Stimulated activated CD8-positive, alpha-beta memory T cell treated with anti-CD3 and anti-CD28 coated beads, Interleukin-12 subunit alpha, Interleukin-12 subunit beta, amount 100 ng/mL, for 1 hour (primary cell): Measurements from ENCODE around the gene MAST2.

Experiments used
- DNase-seq: peaks from one replicate; pipeline ENCODE4 v3.0.0-alpha.2; 2020; ENCODE audit warnings: low read depth

The MAST2 gene

DNA sequence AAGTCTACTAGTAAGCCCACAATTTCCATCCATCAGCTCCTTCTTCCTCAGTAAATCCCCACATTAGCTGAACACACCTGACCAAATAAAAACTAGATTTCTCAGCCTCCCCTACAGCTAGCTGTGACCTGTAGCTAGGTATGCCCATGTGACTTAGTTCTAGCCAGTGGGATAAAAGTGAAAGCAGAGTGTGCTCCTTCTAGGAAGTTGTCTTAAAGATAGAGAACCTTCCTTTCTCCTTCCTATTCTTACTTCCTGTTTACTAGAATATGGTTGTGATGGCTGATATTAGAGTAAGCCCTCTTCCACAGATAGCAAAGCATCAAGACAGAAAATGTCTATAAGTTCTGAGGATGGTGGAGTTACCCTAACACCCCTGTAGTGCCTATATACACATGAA lies 262.0 kb downstream of the MAST2 start:
- DNase-seq, result no peak

DNA sequence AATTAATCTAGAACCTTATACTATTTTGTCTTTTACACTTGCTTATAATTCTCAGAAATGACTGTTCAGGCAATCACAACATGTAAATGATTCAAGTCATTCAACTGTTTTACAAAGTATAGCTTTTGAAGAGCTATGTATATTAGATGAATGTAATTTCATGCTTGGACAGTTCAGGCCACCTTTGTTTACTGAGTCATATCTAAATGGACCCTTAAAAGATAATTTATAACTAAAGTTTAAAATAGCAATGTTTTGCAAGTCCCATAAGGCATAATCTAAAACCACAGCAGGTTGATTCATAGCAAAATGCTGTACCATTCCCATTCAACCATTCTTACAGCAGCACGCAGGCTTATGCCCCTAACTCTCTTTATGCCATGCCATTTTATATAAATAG lies 264.2 kb downstream of the MAST2 start:
- no peak for DNase-seq

DNA sequence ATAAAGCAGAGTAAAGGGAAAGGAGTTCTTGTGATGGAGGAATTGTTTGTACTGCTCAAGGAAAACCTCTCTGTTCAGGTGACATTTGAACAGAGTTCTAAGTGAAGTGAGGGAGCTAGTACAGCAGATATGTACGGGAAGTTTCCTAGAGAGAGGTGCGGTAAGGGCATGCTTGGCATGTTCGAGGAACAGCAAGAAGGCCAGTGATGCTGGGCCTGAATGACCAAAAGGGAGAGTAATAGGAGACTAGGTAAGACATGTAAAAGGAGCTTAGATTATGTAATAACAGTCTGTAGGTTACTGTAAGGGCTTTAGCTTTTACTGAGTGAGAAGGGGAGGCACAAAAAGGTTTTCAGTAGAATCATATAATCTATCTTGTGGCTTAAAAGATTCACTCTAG lies 265.1 kb downstream of the MAST2 start:
- no peak for DNase-seq

DNA sequence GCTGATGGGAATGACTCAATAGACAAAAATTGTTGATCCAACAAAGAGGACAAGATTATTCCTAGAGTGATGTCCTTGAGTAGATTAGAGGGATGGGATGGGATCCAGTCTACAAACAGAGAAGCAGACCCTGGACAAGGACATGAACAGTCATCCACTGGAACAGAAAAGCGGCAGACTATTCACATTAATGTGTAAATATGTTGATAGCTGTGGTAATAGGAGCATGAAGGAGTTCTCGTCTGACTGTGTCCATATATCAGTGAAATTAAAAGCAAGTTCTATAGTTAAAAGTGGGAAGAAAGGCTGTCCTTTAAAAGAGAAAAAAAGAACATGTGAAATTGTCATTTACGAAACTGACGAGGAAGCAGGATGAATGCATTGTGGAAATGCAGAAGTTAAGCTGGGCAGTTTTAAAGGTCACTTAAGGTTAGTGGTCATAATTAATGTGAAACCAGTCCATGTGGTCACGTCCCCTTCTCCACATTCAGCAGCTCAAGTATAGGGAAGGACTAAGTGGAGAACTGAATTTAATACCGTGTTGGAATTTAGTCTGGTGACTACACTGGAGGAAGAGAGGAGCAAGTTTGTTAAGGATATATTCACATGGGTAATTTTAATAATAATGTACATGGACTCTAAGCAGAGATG lies 266.9 kb downstream of the MAST2 start:
- no peak for DNase-seq

DNA sequence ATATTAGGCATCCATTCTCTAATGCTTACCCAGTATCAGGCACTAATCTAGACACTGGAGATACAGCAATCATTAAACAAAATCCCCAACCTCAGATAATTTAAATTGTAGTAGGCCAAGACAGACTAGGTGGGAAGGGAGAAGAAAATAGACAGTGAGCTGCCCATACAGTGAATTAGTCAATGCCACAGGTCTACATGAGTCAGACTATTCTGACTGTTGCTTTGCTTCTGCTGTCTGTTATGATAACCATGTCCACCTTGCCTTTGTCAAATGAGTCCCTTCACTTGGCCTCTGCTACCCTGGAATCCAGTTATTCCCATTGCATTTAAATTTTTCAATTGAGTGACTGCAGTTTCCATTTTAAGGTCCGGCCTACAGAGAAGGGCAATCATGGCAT lies 269.6 kb downstream of the MAST2 start:
- no peak for DNase-seq

DNA sequence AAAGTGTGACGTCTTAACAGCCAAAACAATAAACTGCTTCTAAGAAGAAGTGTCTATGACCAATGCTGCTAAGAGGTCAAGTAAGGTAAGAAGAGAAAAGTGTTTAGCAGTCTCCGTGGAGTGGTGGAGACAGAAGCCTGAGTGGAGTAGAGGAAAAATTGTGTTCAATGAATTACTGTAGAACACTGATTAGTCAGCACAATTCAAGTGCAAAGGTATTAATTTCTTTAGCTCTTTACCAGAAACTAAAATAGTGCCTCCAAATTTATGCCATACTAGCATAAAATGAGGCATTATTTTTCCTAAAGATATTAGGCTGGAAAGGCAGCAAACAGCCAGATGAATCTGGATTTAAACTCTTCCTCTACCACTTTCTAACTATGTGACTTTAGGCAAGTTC lies 272.9 kb downstream of the MAST2 start:
- DNase-seq, result no peak

DNA sequence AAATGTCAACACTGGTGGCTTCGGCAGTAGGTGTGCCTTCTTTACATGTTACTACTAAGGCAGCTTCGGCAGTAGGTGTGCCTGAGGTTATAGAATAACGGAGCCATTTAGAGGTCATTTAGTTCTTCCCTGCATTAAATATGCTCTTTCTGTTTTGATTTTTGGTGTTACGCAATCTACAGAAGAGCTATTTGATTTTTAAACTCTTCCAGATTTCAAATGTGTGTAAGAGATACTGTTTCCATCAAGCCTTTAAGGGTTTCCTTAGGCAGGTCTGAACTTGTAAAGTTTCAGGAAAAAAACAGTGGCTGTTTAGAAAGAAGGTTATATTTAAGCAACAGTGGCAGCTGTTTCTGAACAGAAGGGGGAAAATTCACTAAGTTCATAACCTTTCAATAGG lies 274.2 kb downstream of the MAST2 start:
- no peak for DNase-seq

DNA sequence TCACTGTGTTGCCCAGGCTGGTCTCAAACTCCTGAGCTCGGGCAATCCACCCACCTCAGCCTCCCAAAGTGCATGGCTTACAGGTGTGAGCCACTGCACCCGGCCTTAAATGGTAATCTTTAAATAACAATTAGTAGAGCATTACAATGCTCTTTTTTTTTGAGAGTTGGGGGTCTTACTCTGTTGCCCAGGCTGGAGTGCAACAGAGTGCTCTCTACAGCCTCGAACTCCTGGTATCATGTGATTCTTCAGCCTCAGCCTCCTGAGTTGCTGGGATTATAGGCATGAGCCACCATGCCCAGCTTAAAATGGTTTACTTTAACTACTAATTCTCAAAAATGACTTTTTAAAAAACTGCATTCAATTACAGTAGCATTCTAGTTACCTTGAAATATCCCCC lies 276.8 kb downstream of the MAST2 start:
- no peak for DNase-seq

DNA sequence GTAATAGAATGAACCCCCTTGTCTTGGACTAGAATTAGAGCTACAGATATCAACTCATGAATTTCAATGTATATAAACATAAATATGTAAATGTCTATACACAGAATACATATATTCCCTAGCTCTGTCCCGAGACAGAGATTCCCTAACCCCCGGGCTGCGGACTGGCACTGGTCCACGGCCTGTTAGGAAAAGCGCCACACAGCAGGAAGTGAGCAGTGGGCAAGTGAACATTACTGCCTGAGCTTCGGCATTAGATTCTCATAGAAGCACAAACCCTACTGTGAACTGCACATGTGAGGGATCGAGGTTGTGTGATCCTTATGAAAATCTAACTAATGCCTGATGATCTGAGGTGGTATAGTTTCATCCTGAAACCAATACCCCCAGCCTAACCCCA lies 277.8 kb downstream of the MAST2 start:
- no peak for DNase-seq

DNA sequence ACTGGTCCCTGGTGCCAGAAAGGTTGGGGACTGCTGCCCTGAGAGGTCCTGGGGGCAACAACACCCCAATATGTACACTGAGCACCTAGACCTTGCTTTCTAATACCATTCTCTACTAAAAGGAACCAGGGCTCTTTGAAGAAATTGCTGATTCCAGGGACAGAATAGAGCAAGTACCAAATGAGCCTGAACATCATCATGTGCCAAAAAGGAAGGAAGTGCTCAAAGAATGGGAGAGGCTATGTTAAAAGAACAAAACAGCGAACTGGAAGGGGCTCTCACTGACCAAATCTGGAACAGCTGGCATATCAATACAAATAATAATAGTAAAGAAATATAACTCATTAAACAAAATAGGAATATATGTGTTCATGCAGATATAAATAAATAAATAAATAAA lies 278.2 kb downstream of the MAST2 start:
- DNase-seq, result no peak

DNA sequence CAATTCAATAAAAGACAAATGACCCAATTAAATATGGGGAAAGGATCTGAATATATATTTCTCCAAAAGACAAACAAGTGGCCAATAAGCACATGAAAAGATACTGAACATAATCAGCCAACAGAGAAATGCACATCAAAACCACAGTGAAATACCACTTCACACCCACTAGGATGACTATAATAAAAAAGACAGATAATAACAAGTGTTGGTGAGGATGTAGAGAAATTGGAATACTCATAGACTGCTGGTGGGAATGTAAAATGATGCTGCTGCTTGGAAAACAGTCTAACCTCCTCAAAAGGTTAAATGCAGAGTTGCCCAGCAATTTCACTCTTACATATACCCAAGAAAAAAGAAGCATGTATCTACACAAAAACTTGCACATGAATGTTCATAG lies 280.2 kb downstream of the MAST2 start:
- no peak for DNase-seq

DNA sequence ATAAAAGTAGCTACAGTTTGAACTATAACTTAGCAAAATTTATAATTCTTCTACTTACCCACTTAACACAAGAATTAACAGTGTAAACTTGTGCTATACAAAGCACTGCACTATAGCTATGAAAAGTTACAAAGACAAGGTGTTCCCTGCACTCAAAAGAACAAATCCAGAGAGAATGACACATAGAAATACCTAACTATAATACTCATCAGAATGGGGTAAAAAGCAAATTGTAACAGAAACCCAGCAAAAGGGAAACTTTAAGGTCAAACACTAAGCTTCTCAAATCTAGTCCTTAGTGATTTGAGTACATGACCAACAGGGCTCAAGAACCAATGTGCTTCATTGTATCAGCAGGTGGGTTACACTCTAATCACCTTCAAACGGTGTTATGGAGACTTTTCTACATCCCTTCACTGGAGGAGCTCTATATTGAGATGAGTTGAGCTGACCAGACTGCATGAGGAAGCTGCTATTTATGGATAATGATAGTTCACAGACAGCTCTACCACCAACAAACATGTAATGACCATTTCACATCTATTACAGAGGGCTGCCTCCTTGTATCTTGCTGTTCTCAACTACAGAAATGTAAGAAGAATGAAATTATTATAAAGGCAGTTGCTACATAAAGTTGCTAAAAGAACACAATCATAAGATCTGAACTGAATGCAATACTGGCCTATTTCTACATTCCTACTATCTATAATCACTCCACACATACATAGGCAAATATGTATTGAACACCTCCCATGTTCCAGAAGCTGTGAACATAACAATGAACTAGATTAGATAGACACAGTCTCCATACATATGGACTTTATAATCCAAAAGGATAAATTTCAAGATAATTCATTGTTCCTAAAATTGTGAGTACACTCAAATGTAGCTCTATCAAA lies 281.4 kb downstream of the MAST2 start:
- no peak for DNase-seq
